Measurements from ENCODE around the gene SH3GL3.
A peak's percentile ranks its signal among the peaks of the same experiment; 100 is the strongest.

SH3GL3 gene

GRCh38 chr15:83569341-83569740, 122.2 kb downstream of the SH3GL3 start:
- DNase-seq (ENCODE audit: low spot score) = no peak

GRCh38 chr15:83570756-83571155, 123.6 kb downstream of the SH3GL3 start:
- no peak for DNase-seq (ENCODE audit: low spot score)

- DNase-seq (ENCODE audit: low spot score) = peak; percentile 11
These were observed 124.9 kb downstream of the SH3GL3 start for GRCh38 chr15:83571820-83572707.

GRCh38 chr15:83574345-83574744, 127.2 kb downstream of the SH3GL3 start:
- no peak for DNase-seq (ENCODE audit: low spot score)

- DNase-seq (ENCODE audit: low spot score) = no peak
These were observed 131.6 kb downstream of the SH3GL3 start for GRCh38 chr15:83578691-83579090.

GRCh38 chr15:83581381-83581780, 134.2 kb downstream of the SH3GL3 start:
- DNase-seq (ENCODE audit: low spot score) = no peak

GRCh38 chr15:83582381-83582780, 135.2 kb downstream of the SH3GL3 start:
- DNase-seq (ENCODE audit: low spot score) = no peak

GRCh38 chr15:83585601-83586335, 138.6 kb downstream of the SH3GL3 start:
- no peak for DNase-seq (ENCODE audit: low spot score)

- no peak for DNase-seq (ENCODE audit: low spot score)
These were observed 139.9 kb downstream of the SH3GL3 start for GRCh38 chr15:83587091-83587490.

- DNase-seq (ENCODE audit: low spot score) = no peak
These were observed 141.3 kb downstream of the SH3GL3 start for GRCh38 chr15:83588441-83588840.

GRCh38 chr15:83592370-83593040, 145.4 kb downstream of the SH3GL3 start:
- DNase-seq (ENCODE audit: low spot score) = no peak

- no peak for DNase-seq (ENCODE audit: low spot score)
These were observed 148.1 kb downstream of the SH3GL3 start for GRCh38 chr15:83595191-83595590.

GRCh38 chr15:83598031-83598430, 150.9 kb downstream of the SH3GL3 start:
- DNase-seq (ENCODE audit: low spot score) = no peak

- DNase-seq (ENCODE audit: low spot score) = no peak
These were observed 154.9 kb downstream of the SH3GL3 start for GRCh38 chr15:83602021-83602420.

GRCh38 chr15:83604549-83604948, 157.4 kb downstream of the SH3GL3 start:
- DNase-seq (ENCODE audit: low spot score) = no peak

- no peak for DNase-seq (ENCODE audit: low spot score)
These were observed 158.2 kb downstream of the SH3GL3 start for GRCh38 chr15:83605111-83605945.

- no peak for DNase-seq (ENCODE audit: low spot score)
These were observed 163.0 kb downstream of the SH3GL3 start for GRCh38 chr15:83610132-83610531.

- DNase-seq (ENCODE audit: low spot score) = no peak
These were observed 164.0 kb downstream of the SH3GL3 start for GRCh38 chr15:83610901-83611685.

GRCh38 chr15:83612226-83612625, 165.1 kb downstream of the SH3GL3 start:
- DNase-seq (ENCODE audit: low spot score) = no peak

GRCh38 chr15:83612898-83613635, 165.9 kb downstream of the SH3GL3 start:
- DNase-seq (ENCODE audit: low spot score) = no peak
